NCI-H446 treated with DMSO at 0.1 percent for 48 hours (cell line): Measurements from ENCODE around the gene BSPH1.
"Not testable (repeated sequence)": the region's sequence is repeated elsewhere in the genome, so short reads cannot be mapped to it uniquely, and the experiment has no call there.

Source experiments
- DNase-seq: peaks from one replicate; lab custom pipeline; 2025; lab: John Stamatoyannopoulos, UW

BSPH1 gene

DNA sequence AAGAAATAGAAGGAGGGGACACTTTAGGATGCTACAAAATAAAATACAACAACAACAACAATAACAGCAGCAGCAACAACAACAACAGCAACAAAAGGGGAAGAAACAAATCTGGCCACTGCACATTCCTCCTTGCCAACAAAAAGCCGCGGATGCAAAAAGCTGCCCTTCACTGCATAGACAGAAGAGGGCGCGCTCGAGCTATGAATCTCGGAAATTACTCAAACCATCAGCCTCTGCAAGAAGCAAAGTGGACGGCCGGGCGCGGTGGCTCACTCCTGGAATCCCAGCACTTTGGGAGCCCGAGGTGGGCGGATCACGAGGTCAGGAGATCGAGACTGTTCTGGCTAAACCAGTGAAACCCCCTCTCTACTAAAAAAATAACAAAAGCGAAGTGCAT, 71.9 kb downstream of the BSPH1 start:
- not testable (repeated sequence) for DNase-seq
